ENCODE measurements around the gene COL16A1. TPM values are rescaled to one million over a fixed set of nuclear protein-coding genes. Genes with fewer than 3 reads are reported as not detected.
"Not testable (repeated sequence)": the region's sequence is repeated elsewhere in the genome, so short reads cannot be mapped to it uniquely, and the experiment has no call there.

Gene COL16A1
- total RNA-seq, 1 donor from 2014 or later: 0.67 TPM

DNA sequence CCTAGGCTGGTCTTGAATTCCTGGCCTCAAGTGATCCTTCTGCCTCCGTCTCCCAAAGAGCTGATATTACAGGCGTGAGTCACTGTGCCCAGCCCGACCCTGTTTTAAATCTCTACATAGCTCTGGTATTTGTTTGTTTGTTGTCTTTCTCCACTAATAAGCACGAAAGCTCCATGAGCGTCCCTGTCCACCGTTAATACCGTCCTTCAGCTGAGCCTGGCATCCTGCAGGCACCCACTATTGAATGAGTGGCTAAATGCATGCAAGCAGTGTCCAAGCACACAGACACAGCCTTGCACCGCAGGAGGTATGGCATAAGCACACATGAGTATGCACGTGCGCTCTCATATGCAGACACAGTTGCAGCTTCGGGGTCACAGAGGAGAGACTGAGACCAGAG lies 4.5 kb upstream of the COL16A1 start:
- H3K4me1 Mint-ChIP-seq (ENCODE audit: low read depth): peaks cover 18% of the 10 kb centered on the region
- no peaks in the 10 kb centered on the region for H3K9me3 Mint-ChIP-seq (ENCODE audit: low read depth)
- H3K27me3 Mint-ChIP-seq: peaks cover 60% of the 10 kb centered on the region
- no peaks in the 10 kb centered on the region for H3K36me3 Mint-ChIP-seq (ENCODE audit: insufficient read depth)
- no peak overlapping the region for H3K4me3 Mint-ChIP-seq (ENCODE audit: low read depth)
- DNase-seq (ENCODE audit: low spot score, unreplicated experiment): no peak
- TF ChIP-seq, protein P1, sequence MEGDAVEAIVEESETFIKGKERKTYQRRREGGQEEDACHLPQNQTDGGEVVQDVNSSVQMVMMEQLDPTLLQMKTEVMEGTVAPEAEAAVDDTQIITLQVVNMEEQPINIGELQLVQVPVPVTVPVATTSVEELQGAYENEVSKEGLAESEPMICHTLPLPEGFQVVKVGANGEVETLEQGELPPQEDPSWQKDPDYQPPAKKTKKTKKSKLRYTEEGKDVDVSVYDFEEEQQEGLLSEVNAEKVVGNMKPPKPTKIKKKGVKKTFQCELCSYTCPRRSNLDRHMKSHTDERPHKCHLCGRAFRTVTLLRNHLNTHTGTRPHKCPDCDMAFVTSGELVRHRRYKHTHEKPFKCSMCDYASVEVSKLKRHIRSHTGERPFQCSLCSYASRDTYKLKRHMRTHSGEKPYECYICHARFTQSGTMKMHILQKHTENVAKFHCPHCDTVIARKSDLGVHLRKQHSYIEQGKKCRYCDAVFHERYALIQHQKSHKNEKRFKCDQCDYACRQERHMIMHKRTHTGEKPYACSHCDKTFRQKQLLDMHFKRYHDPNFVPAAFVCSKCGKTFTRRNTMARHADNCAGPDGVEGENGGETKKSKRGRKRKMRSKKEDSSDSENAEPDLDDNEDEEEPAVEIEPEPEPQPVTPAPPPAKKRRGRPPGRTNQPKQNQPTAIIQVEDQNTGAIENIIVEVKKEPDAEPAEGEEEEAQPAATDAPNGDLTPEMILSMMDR (IDR thresholded peaks at IDR 0.05; ENCODE audit: unreplicated experiment): no peak
- no peak overlapping the region for H3K27ac Mint-ChIP-seq

DNA sequence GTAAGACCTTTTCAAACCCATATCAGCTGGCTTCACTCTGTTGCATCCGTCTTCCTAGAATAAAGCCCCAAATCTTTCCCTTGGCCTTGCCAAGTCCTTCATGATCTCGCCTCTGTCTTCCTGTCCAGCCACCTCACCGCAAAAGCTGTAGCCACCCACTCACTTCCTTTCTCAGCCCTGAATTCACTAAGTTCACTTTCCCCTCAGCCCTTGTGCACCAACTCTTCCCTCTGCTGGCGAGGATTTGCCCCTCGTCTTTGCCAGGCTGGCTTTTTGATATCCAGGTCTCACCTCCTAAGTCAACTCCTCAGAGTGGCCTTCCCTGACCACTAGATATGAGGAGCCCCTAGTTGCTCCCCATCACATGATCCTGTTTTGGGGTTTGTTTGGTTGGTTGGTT lies 3.9 kb upstream of the COL16A1 start:
- TF ChIP-seq, protein P1 (IDR thresholded peaks at IDR 0.05; ENCODE audit: unreplicated experiment): no peak
- H3K4me3 Mint-ChIP-seq (ENCODE audit: low read depth): no peak overlapping the region
- DNase-seq (ENCODE audit: low spot score, unreplicated experiment): no peak
- peaks cover 15% of the 10 kb centered on the region for H3K4me1 Mint-ChIP-seq (ENCODE audit: low read depth)
- H3K27ac Mint-ChIP-seq: no peak overlapping the region
- no peaks in the 10 kb centered on the region for H3K36me3 Mint-ChIP-seq (ENCODE audit: insufficient read depth)
- peaks cover 61% of the 10 kb centered on the region for H3K27me3 Mint-ChIP-seq
- H3K9me3 Mint-ChIP-seq (ENCODE audit: low read depth): no peaks in the 10 kb centered on the region

DNA sequence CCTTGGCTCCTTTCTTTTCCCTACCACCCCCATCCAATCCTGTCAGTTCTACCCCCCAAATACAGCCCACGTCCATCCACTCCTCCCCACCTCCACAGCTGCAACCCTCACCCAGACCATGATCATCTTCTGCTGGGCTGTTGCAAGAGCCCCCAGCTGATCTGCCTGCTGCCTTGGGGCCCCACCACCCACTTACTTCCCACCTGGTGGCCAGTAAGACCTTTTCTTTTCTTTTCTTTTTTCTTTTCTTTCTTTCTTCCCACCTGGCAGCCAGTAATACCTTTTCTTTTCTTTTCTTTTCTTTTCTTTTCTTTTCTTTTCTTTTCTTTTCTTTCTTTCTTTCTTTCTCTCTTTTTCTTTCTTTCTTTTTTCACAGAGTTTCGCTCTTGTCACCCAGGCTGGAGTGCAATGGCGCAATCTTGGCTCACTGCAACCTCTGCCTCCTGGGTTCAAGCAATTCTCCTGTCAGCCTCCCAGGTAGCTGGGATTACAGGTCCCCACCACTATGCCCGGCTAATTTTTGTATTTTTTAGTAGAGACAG lies 3.3 kb upstream of the COL16A1 start:
- Mint-ChIP-seq H3K4me1 (ENCODE audit: low read depth) (peaks cover 10% of the 10 kb centered on the region), H3K27me3 (peaks cover 60% of the 10 kb centered on the region)
- H3K4me3 Mint-ChIP-seq (ENCODE audit: low read depth); DNase-seq (ENCODE audit: low spot score, unreplicated experiment); H3K27ac Mint-ChIP-seq; H3K36me3 Mint-ChIP-seq (ENCODE audit: insufficient read depth); H3K9me3 Mint-ChIP-seq (ENCODE audit: low read depth): not testable (repeated sequence)

DNA sequence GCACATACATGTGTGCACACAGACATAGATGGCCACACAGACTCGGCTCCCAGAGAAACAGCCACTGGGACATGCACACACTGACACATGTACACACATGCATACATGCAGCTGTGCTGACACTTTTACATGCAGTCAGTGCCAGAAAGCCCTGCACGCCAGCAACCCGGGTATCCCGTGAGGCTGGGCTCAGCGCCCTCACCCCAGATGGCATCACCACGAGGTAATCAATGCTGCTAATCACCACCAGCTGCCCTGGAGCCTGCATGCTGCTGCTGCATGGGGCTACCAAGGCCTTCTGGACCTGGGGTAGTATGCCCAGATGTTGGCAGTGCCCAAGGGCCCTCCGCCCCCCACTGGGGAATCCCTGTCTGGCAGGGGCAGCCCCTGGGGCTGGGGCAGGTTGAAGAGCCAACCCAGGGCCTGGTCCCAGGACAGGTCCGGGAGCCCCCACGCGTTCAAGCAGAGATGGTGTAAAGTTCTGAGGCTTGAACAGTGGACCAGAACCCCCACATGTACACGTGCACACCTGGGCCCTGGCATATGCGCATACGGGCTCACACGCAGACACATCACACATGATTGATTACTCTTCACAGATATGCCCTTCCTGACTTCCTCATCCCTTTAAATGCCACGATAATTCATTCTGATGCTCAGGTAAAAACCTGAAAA lies 2.7 kb upstream of the COL16A1 start:
- no peaks in the 10 kb centered on the region for H3K36me3 Mint-ChIP-seq (ENCODE audit: insufficient read depth)
- H3K4me3 Mint-ChIP-seq (ENCODE audit: low read depth): no peak overlapping the region
- H3K27ac Mint-ChIP-seq: no peak overlapping the region

DNA sequence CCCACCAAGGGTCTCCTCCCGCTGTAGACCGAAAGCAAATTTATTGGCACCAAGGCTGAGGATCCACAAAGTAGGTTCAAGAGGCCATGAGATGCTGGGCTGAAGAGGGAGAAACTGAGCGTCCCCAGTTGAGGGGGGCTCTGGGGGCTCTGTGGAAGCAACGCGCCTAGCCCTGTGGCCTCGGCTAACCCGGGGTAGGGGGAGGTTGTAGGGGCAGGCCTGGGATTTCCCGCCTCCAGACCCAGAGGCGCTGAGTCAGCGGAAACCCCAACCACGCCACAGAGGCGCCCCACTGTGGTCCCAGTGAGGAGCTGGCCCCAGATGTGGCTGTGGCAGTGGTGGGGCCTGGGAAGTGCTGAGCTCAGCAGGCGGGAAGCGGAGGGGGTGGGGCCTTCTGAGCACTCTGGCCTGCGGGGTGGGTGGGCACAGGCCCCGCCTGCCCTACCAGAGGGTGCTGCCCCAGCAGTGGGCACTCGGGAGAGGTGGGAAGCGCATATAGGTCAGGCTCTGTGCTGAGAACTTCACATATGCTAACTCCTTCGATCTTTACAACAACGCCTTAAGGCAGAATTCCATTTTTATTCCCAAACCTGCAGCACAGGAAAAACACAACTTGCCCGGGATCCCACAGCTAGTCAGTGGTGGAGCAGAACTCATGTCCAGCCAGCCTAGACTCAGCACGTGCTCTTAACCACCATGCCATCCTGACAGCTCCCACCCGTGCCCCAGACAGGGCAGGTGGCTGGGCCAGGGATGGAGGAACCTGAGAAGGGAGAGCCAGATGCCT lies 1.5 kb upstream of the COL16A1 start:
- TF ChIP-seq, protein P1 (IDR thresholded peaks at IDR 0.05; ENCODE audit: unreplicated experiment): peak; percentile 13
- H3K27ac Mint-ChIP-seq: no peak overlapping the region
- no peaks in the 10 kb centered on the region for H3K36me3 Mint-ChIP-seq (ENCODE audit: insufficient read depth)
- H3K9me3 Mint-ChIP-seq (ENCODE audit: low read depth): no peaks in the 10 kb centered on the region
- peaks cover 9% of the 10 kb centered on the region for H3K4me1 Mint-ChIP-seq (ENCODE audit: low read depth)
- H3K4me3 Mint-ChIP-seq (ENCODE audit: low read depth): no peak overlapping the region
- H3K27me3 Mint-ChIP-seq: peaks cover 75% of the 10 kb centered on the region
- no peak for DNase-seq (ENCODE audit: low spot score, unreplicated experiment)

More for the DNA sequence above, 2.7 kb upstream of the COL16A1 start:
- DNase-seq (ENCODE audit: low spot score, unreplicated experiment): no peak
- Mint-ChIP-seq H3K27me3 (peaks cover 64% of the 10 kb centered on the region), H3K9me3 (ENCODE audit: low read depth) (no peaks in the 10 kb centered on the region), H3K4me1 (ENCODE audit: low read depth) (peaks cover 9% of the 10 kb centered on the region)
- TF ChIP-seq, protein P1 (IDR thresholded peaks at IDR 0.05; ENCODE audit: unreplicated experiment): no peak
